ENCODE results near the gene CMKLR1.

The CMKLR1 gene

GRCh38 chr12:108316176-108317086 is 22.7 kb downstream of the CMKLR1 start:
- DNase-seq (ENCODE audit: low read depth), result no peak

- DNase-seq (ENCODE audit: low read depth), result no peak
These were observed 23.5 kb downstream of the CMKLR1 start for GRCh38 chr12:108315486-108316105.

- DNase-seq (ENCODE audit: low read depth), result no peak
These were observed 25.3 kb downstream of the CMKLR1 start for GRCh38 chr12:108313606-108314351.

GRCh38 chr12:108313241-108313605 is 25.9 kb downstream of the CMKLR1 start:
- DNase-seq (ENCODE audit: low read depth), result no peak

- no peak for DNase-seq (ENCODE audit: low read depth)
These were observed 26.4 kb downstream of the CMKLR1 start for GRCh38 chr12:108312693-108313189.

- no peak for DNase-seq (ENCODE audit: low read depth)
These were observed 26.9 kb downstream of the CMKLR1 start for GRCh38 chr12:108312073-108312659.

GRCh38 chr12:108311605-108312004 is 27.5 kb downstream of the CMKLR1 start:
- DNase-seq (ENCODE audit: low read depth), result no peak

- no peak for DNase-seq (ENCODE audit: low read depth)
These were observed 28.6 kb downstream of the CMKLR1 start for GRCh38 chr12:108310489-108310888.

- DNase-seq (ENCODE audit: low read depth), result no peak
These were observed 29.3 kb downstream of the CMKLR1 start for GRCh38 chr12:108309674-108310312.

- no peak for DNase-seq (ENCODE audit: low read depth)
These were observed 30.6 kb downstream of the CMKLR1 start for GRCh38 chr12:108308395-108309085.

GRCh38 chr12:108307006-108307405 is 32.1 kb downstream of the CMKLR1 start:
- no peak for DNase-seq (ENCODE audit: low read depth)

GRCh38 chr12:108306506-108306905 is 32.6 kb downstream of the CMKLR1 start:
- DNase-seq (ENCODE audit: low read depth), result no peak

GRCh38 chr12:108305991-108306501 is 33.1 kb downstream of the CMKLR1 start:
- no peak for DNase-seq (ENCODE audit: low read depth)

- no peak for DNase-seq (ENCODE audit: low read depth)
These were observed 33.6 kb downstream of the CMKLR1 start for GRCh38 chr12:108305520-108305919.

- no peak for DNase-seq (ENCODE audit: low read depth)
These were observed 34.5 kb downstream of the CMKLR1 start for GRCh38 chr12:108304633-108305032.

GRCh38 chr12:108303703-108304102 is 35.4 kb downstream of the CMKLR1 start:
- no peak for DNase-seq (ENCODE audit: low read depth)

GRCh38 chr12:108302403-108303311 is 36.5 kb downstream of the CMKLR1 start:
- DNase-seq (ENCODE audit: low read depth), result no peak

- DNase-seq (ENCODE audit: low read depth), result no peak
These were observed 37.1 kb downstream of the CMKLR1 start for GRCh38 chr12:108302016-108302402.

- DNase-seq (ENCODE audit: low read depth), result no peak
These were observed 37.8 kb downstream of the CMKLR1 start for GRCh38 chr12:108301346-108301745.

Data from stimulated activated CD8-positive, alpha-beta memory T cell treated with anti-CD3 and anti-CD28 coated beads, Interleukin-15, amount 100 ng/mL, for 24 hours (primary cell).